HG02970 (cell line): ENCODE results near the gene SH2D3A.
"Not testable (repeated sequence)": the region's sequence is repeated elsewhere in the genome, so short reads cannot be mapped to it uniquely, and the experiment has no call there.

ENCODE experiments used
- ATAC-seq: cut with Tn5 transposase; IDR thresholded peaks from one replicate; pipeline ENCODE4 v1.9.1; 2021; ENCODE audit warnings: mild to moderate bottlenecking, moderate library complexity, moderate number of reproducible peaks; ENCODE audit not compliant: unreplicated experiment, low FRiP score

SH2D3A gene

DNA sequence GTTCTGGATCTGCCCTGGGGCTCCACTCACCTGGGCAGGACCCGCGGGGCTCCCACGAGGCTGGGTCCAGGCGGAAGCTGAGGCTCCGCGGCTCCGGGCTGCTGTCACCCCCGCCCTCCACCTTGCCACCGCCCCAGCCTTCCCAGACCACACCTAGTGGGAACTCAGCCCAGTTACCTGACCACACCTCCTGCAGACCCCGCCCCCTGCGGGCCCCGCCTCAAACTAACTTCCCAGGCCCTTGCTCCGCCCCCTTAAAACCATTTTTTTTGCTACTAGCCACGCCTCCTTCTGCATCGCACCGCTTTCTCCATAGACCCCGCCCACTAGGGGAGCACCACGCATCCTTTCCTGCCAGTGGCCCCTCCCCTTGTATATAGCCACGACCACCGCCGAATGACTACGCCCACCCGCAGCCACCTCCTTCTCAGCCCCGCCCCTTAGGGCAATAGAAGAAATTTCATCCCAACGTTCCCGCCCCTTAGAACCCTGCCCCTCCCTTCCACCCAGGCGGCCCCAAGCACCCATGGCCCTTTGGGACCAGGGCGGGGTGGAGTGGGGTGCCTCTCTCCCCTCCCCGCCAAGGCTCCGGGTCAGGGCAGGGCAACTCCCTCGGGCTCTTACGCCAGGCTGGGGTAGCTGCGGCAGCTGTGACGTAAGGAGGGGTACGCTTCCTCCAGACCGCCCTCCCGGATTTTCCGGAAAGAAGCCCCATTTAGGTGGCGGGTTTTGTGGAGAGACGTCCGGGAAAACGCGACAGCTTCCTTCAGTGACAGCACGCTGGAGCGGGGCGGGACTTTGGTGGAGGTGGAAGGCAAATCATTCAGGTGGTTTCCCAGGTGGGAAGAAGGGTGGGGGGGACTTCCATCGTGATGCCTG, at the start of gene SH2D3A:
SH2D3A (minus strand) TSS at position 79 of the 879 bp plus-strand sequence. CDS start 3,687 bp downstream, outside the sequence.
- peak; percentile 71 for ATAC-seq

DNA sequence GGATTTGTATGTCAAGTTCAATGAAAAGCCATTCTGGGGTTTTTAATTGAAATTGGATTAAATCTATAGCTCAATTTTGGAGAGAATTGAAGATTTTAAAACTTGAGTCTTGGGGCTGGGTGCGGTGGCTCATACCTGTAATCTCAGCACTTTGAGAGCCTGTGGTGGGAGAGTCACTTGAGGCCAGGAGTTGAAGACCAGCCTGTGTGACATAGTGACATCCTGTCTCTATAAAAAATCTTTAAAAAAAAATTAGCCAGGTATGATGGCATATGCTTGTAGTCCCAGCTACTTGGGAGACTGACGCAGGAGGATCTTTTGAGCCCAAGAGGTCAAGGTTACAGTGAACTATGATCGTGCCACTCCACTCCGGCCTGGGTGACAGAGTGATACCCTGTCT, 46.4 kb upstream of the SH2D3A start:
- no peak for ATAC-seq

DNA sequence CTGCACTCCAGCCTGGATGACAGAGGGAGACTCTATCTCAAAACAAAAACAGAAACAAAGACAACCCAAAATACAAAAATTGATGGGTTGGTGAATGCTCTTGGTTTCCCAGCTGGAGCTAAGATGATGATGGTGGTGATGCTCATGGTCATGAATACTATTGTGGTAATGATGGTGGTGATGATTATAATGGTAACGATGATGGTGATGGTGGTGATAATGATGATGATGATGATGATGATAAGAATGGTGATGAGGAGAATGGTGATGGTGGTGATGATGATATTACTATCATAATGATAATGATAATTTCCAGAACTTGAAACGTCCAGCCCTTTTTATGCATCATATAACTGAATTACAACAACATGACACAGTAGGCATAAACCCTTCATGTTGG, 45.4 kb upstream of the SH2D3A start:
- ATAC-seq = no peak

DNA sequence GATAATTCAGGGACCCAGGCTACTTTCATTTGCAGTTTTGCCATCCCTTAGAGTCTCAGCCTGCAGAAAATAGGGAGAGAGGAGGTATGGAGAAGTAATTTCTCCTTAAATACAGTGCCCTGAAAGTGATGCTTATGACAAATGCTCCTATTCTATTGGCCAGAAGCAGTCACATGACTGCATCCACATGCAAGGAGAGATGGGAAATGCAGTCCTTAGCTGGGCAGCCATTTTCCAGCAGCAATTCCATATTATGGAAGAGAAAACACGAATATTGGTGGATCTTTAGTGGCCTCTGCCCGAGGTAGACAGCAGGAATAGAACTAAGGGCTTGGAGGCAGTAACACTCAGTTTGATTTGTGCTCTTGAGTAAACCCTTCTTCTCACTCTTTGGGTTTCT, 44.7 kb upstream of the SH2D3A start:
- no peak for ATAC-seq

DNA sequence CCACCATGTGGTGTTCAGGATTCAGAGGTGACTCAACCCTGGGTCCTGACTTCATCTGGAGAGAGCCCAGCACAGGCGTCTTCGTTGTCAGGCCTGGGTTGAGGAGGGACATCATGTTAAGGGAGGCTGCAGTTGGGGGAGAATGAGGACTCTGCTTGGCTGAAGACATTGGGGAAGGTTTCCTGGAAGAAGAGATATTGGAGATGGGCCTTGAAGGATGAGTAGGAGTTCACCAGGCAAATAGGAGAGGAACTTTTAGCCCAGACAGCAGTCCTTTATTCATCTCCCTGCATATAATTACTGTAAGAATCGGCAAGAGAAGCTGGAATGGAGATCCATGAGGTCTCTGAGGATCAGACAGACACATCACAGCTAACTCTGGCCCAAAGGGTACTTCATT, 44.1 kb upstream of the SH2D3A start:
- no peak for ATAC-seq

DNA sequence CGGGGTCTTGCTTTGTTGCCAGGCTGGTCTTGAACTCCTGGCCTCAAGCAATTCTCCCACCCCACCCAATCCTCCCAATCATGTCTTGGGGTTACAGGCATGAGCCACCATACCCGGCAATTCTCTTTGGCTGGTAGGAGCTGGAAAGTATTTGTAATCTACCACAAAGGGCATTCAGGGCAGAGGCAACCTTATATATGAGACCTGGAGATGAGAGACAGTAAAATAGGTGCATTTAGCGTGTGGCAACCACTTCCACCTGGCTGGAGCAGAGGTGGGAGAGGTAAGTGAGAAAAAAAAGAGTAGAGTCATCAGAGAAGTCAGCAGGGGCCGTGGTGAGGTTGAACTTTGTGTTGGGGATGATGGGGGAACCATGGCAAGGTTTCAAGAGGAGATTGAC, 42.0 kb upstream of the SH2D3A start:
- no peak for ATAC-seq

DNA sequence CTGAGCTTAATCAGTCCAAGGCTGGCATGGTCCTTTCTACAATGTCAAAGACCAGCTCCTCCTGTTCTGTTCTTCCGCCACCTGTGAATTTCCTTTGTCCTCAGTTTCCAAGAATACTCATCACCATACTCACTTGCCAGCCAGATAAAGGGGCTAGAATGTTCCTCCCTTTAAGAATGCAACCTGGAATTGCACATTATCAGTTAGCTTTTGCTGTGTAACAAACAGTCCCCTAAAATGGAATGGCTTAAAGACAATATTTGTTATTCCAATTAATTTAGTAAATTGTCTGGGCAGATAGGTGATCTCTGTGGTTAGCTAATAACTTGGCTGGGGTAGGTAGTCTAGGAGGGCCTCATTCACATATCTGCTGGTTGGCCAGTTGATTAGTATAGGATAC, 41.3 kb upstream of the SH2D3A start:
- ATAC-seq = no peak

DNA sequence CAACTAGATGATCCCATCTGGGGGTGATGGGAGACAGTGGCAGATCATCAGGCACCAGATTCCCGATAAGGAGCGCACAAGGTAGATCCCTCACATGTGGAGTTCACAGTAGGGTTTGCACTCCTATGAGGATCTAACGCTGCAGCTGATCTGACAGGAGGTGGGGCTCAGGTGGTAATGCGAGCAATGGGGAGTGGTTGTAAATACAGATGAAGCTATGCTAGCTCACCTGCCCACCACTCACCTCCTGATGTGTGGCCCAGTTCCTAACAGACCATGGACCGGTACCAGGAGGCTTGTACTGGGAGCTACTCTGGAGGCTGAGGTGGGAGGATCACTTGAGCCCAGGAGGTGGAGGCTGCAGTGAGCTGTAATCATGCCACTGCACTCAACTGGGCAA, 40.1 kb upstream of the SH2D3A start:
- ATAC-seq = no peak

DNA sequence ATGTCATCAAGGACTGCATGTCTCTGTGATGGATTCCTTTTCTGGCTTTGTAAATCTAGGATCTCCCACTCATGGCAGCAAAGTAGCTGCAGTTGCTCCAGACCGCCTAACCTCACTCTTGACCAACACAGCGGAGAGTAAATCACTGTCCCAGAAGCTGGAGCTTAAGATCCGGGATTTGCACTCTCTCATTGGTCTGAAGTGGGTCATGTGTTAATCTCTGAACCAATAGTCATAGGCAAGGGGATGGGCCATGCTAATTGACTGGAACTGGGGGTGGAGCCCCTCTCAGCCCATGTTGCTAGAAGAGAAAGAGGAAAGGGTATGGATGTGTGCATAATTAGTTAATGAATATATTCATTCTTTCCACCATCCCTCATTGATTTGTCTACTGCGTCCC, 39.3 kb upstream of the SH2D3A start:
- no peak for ATAC-seq

DNA sequence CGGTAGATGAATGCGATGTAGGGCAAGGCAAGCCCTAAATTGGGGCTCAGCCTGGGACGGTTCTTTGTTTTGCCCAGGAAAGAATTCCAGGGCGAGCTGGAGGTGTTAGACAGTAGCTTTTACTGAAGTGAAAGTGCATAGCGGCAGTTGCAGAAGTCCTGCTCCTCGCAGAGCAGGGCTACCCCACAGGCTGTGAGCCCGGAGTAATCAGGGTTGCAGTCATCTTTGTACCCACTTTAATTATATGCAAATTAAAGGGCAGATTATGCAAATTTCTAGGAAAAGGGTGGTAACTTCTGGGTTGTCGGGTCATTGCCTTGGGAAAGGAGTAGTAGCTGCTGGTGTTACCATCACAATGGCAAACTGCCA, 35.8 kb upstream of the SH2D3A start:
- ATAC-seq = no peak

DNA sequence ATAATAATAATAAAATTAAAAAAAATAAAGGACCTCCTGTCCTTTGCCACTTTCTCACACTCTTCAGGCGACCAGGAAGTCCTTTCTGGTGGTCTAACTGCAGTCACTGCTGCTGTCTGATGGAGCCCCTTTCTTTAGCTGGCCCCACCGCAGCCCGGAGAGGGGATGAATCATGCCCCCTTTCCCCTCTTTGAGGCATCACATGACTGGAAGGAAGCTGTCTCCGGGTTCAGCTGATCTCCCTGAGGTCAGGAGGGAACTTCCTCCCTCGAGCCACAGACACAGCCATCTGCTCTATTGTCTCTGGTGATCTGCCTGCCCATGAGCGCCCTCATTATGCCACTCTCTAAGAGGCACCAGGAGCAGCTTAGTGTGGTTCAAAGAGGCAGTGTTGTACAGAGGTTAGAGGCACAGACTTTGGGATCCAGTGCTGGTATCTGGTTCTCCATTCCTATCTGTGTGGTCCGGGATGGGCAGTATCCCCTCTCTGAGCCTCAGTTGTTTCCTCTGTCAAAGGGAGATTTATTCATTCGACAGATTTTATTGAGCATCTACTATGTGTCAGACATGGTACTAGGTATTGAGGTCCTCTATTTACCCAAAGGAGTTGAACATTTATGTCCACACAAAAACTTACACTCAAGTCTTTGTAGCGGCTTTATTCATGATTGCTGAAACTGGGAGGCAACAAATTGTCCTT, 35.3 kb upstream of the SH2D3A start:
- ATAC-seq = no peak

DNA sequence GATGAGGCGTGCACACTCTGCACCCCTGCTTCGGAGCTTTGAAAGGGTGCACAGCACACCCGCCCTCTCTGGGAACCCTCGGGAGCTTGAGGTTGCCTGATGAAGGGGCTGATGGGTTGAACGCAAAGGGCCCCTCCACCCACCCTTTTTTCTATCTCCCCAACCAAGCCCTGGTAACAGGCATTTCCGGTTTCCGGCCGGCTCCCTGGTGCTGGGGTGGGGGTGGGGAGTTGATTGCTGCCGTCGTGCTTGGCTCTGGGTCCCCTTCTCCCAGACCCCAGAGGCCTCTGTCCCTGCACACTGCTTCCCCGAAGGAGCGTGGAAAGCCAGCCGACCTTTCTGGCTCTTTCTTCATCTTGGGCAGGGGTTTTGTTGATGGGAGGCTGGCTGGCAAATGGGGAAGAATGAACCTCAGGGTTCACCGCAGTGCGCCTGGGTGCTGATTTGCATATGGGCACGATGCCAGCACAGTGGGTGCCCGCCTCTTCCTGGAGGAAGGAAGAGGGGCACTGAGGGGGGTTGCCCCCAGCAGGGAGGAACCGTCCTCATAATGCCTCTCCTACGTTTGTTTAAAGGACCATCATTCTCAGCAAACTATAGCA, 34.4 kb upstream of the SH2D3A start:
- ATAC-seq = no peak

DNA sequence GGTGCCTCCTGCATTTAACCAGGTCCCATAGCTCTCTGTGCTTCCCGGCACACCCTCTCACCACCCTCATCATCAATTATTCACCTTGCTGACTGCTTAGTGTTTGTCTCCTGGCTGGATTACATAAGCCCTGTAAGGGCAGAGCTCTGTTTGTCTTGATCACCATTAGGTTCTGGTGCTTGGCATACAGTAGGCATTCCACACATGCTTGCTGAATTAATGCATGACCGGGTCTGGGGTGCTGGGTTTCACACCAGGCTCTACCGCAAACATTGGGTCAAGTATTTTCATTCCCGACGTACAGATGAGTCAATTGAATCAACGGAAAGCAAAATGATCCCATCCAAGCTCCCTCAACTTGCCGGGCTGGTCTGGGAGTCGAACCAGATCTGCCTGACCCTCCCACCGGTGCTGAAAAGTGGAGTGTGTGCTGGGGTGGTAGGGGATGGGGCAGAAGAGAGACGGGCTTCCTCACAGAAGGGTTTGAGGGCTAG, 33.8 kb upstream of the SH2D3A start:
- ATAC-seq = no peak

DNA sequence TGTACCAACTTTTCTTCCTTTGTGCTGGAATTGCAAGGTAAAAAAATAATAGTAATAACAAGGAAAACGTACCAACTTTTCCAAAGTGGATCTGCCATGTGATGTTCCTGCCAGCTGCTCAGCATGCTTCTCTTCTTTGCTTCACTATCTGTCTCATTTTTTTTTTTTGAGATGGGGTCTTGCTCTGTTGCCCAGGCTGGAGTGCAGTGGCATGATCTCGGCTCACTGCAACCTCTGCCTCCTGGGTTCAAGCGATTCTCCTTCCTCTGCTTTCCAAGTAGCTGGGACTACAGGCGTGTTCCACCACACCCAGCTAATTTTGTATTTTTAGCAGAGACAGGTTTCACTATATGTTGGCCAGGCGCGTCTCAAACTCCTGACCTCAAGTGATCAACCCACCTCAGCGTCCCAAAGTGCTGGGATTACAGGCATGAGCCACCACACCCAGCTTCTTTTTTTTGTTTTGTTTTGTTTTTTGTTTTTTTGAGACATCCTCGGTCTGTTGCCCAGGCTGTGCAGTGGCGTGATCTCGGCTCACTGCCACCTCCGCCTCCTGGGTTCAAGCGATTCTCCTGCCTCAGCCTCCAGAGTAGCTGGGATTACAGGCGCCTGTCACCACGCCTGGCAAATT, 33.0 kb upstream of the SH2D3A start:
- ATAC-seq = not testable (repeated sequence)

DNA sequence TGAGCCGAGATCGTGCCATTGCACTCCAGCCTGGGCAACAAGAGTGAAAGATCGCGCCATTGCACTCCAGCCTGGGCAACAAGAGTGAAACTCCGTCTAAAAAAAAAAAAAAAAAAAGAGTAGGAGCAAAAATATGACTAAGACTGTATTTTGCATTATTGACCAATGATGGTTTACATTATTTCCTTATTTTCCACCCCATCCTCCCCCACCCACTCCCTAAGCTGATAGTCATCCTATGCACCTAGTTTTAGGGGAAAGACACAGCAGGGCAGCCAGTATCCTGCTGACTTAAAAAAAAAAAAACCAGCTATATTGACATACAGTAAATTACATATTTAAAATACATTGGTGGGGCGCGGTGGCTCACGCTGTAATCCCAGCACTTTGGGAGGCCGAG, 30.4 kb upstream of the SH2D3A start:
- ATAC-seq = no peak

DNA sequence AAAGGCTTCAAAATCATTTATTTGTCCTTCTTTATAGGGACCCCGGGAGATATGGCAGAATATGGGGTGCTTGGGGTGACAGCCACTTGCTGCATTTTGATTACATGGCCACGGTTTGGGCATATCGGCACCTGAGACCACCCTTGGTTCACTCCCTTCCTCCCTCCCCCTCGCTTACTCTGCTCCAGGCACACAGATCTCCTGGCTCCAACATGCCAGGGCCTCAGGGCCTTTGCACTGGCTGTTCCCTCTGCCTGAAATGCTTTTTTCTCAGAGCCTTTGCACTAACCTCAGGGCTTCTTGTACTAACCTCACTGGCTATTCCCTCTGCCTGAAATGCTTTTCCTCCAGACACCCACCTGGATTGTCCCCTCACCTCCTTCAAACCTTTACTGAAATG, 29.0 kb upstream of the SH2D3A start:
- ATAC-seq = no peak

DNA sequence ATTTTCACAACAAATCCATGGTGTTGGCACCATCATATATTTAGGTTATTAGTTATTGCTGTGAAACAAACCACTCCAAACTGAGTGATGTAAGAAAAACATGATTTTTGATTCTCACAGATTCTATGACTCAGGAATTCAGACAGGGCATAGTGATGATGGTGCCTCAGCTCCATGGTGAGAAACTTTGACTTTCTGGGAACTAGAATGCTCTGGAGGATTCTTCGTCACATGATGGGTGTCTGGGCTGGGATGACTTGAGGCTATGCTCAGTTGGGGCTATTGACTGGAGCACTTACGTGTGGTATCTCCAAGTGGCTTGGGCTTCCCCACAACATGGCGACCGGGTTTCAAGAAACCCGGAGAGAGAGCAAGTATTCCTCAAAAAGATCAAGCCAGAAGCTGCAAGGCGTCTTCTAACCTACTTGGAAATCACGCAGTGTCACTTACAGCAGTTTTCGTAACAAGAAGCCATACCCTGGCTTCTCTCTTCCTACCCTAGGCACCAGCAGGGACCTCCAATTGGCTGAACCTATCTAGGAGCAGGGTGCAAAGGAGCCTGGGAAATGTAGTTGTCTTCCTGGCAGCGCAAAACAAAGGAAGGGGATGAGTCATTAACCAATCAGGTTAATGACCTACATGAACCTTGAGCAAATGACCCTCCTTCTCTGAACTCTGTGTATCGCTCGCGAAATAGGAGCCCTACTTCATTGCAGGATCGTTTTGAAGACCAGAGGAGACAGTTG, 27.6 kb upstream of the SH2D3A start:
- ATAC-seq = no peak

DNA sequence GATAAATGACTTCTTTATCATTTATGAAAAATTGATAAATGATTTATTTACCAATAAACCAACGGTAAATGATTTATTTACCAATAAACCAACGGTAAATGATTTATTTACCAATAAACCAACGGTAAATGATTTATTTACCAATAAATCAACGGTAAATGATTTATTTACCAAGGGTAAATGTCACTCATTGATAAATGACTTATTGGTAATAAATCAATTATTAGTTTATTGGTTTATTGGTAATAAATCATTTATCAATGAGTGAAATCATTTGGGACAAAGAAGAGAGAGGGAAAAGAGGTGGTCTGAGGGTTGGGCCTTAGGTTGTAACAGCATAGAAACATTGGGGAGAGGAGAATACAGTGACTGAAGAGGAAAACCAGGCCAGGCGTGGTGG, 26.7 kb upstream of the SH2D3A start:
- ATAC-seq = no peak

DNA sequence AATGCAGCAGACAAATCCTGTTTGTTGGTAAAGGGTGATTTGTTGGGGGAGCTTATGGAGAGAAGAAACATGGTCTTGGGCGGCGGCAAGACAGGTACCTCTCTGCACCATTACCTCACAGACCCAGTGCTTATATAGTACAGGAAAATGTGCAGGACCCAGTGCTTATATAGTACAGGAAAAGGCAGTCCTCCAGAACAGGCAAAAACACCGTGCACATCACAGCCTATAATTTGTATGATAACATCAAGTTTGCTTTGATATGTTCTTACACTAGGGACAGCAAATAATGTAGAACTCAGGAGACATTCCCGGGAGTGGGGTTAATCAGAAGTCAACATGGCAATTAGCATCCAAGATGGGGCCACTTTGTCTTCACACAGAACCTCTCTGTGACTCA, 26.2 kb upstream of the SH2D3A start:
- ATAC-seq = no peak

DNA sequence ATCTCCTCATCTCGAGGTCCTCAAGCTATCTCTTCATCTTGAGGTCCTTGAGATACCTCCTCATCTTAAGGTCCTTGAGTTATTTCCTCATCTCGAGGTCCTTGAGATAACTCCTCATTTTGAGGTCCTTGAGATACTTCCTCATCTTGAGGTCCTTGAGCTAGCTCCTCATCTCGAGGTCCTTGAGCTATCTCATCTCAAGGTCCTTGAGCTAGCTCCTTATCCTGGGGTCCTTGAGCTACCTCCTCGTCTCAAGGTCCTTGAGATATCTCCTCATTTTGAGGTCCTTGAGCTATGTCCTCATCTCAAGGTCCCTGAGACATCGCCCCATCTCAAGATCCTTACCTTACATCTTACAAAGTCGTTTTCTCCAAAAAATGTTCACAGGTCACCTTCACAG, 24.0 kb upstream of the SH2D3A start:
- ATAC-seq = no peak
